Ovary (tissue), 3 donors: Measurements from ENCODE around the gene SLMAP.

Source experiments
- CTCF ChIP-seq, 3 donors: fragments of 450-650 bp in 2 of 3; fragments of 200-600 bp in 1 of 3; IDR thresholded peaks; one replicate each; pipeline versions ENCODE4 v1.5.1 to v1.8.0; 2016 to 2022; ENCODE audit warnings: antibody characterized with exemption in 3 of 3, mild to moderate bottlenecking in 1 of 3
- EP300 ChIP-seq: sonication (generic); formaldehyde crosslinking; IDR thresholded peaks from one replicate; pipeline ENCODE4 v1.6.1; 2017; ENCODE audit warnings: antibody characterized with exemption
- POLR2A ChIP-seq: fragments of 450-650 bp; IDR thresholded peaks from one replicate; pipeline ENCODE4 v1.6.1; 2017; ENCODE audit warnings: antibody characterized with exemption, mild to moderate bottlenecking, moderate library complexity
- donor health status: DM: no; HTN: no; CAD: no.

GRCh38 chr3:57746156-57747010 lies 9.7 kb upstream of the SLMAP start:
- TF ChIP-seq CTCF (IDR thresholded peaks at IDR 0.05) (no peak), POLR2A (no peak), EP300 (no peak)
